ENCODE data around the gene BMPR1B. TPM values are rescaled to one million over a fixed set of nuclear protein-coding genes. Genes with fewer than 3 reads are reported as not detected.

BMPR1B gene
- total and polyA plus RNA-seq, 2 donors from 2014 or later, result 4.1 to 5.5 TPM

DNA sequence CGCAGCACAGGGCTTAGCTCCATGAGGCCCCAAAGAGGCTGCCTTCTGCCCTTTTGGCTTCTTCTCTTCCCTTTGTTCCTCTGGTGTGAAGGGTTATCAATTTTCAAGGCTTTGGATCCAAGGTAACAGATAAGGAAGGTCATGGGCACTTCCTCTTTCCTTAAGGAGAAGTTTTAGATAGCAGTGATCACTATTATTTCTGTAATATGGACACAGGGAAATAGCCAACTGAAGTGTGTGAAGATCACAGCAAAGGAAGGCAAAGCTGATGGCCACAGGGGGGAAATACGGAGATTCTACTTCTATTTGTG lies 424.2 kb downstream of the BMPR1B start:
- FAIRE-seq, result no peak
- H3K9ac ChIP-seq (ENCODE audit: low read length in 3 of 3), result no peak overlapping the region
- no peak for TF ChIP-seq CTCF (IDR thresholded peaks at IDR 0.05; ENCODE audit: borderline replicate concordance, extremely low read depth, insufficient read depth)

DNA sequence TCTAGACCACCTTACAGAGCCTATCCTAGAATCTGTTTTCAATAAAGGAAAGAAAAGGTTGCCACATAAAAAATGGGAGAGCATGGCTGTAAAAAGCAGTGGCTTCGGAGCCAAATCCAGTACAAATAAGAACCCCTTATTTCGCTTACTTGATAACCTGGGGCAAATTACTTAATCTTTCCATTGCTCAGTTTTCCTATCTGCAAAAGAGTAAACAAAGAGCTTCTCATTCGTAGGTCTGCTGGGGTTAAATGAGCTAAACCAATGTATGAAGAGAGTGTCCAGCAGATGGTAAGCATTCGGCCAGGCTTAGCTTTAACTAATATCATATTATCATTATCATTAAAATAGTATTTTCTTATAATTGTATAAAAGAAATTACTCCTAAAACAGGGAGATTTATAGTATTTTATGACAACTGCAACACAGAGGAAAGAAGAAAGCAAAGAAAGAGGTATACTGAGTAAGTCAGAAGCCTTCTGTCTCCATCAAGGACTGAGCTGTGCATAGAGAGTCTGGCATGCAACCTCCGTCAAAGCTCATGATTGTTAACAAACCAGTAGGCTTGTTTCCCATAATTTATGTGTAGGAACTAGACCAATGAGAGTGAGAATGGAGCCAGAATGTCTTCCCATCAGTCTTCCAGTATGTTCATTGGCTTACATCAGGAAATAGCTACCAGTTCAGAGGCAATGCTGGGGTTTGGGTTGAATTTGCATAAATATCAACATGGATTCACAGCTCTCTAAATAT lies 426.1 kb downstream of the BMPR1B start:
- Histone ChIP-seq H3K27ac (ENCODE audit: low read depth in 2 of 2, low read length in 2 of 2) (no peak overlapping the region), H3K4me3 (ENCODE audit: low read length in 3 of 3) (no peak overlapping the region), H3K4me1 (ENCODE audit: control insufficient read depth in 2 of 3, insufficient read depth in 2 of 3, low read depth in 1 of 3, low read length in 3 of 3) (no peaks in the 10 kb centered on the region), H3K36me3 (ENCODE audit: control insufficient read depth in 2 of 3, insufficient read depth in 3 of 3, low read length in 3 of 3) (no peaks in the 10 kb centered on the region), H3K27me3 (ENCODE audit: control insufficient read depth, insufficient read depth, low read length) (no peaks in the 10 kb centered on the region), H3K9ac (ENCODE audit: low read length in 3 of 3) (no peak overlapping the region), H3K9me3 (ENCODE audit: control insufficient read depth in 2 of 3, insufficient read depth in 1 of 3, low read length in 3 of 3) (no peaks in the 10 kb centered on the region)
- no peak for FAIRE-seq
- TF ChIP-seq CTCF (IDR thresholded peaks at IDR 0.05; ENCODE audit: borderline replicate concordance, extremely low read depth, insufficient read depth), result no peak
- intact Hi-C loops (cut with DNase I), result no loop called here
- DNase-seq, result no peak

More for the DNA sequence above, 424.2 kb downstream of the BMPR1B start:
- H3K9me3 ChIP-seq (ENCODE audit: control insufficient read depth in 2 of 3, insufficient read depth in 1 of 3, low read length in 3 of 3), result no peaks in the 10 kb centered on the region
- no peak overlapping the region for H3K4me3 ChIP-seq (ENCODE audit: low read length in 3 of 3)
- peaks cover 0 to 11% (median 0%) of the 10 kb centered on the region in 3 donors for H3K36me3 ChIP-seq (ENCODE audit: control insufficient read depth in 2 of 3, insufficient read depth in 3 of 3, low read length in 3 of 3)
- H3K27me3 ChIP-seq (ENCODE audit: control insufficient read depth, insufficient read depth, low read length), result no peaks in the 10 kb centered on the region
- no peaks in the 10 kb centered on the region for H3K4me1 ChIP-seq (ENCODE audit: control insufficient read depth in 2 of 3, insufficient read depth in 2 of 3, low read depth in 1 of 3, low read length in 3 of 3)
- no peak for DNase-seq
- no peak overlapping the region for H3K27ac ChIP-seq (ENCODE audit: low read depth in 2 of 2, low read length in 2 of 2)
- intact Hi-C loops (cut with DNase I), result no loop called here

DNA sequence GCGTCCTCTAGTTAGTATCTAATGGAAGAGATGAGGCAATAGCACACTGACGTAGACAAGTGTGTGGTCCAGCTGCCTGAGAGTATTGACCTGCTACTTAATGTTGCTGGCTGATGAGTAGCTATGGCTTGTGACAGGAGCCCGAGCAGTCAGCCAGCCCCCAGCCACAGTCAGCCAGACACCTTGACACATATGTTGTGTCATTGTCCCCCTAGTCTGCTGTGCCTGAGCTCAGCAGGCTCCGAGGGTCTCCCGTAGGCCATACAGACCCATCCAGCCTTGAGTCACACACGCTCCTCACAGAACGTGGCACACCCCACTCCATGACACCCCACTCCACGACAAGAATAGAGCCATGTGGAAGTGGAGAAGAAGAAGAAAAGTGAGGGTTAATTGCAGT lies 428.9 kb downstream of the BMPR1B start:
- no peaks in the 10 kb centered on the region for H3K4me1 ChIP-seq (ENCODE audit: control insufficient read depth in 2 of 3, insufficient read depth in 2 of 3, low read depth in 1 of 3, low read length in 3 of 3)
- H3K9me3 ChIP-seq (ENCODE audit: control insufficient read depth in 2 of 3, insufficient read depth in 1 of 3, low read length in 3 of 3), result no peaks in the 10 kb centered on the region
- no peak for DNase-seq
- H3K27ac ChIP-seq (ENCODE audit: low read depth in 2 of 2, low read length in 2 of 2), result no peak overlapping the region
- no peak overlapping the region for H3K4me3 ChIP-seq (ENCODE audit: low read length in 3 of 3)
- H3K36me3 ChIP-seq (ENCODE audit: control insufficient read depth in 2 of 3, insufficient read depth in 3 of 3, low read length in 3 of 3), result no peaks in the 10 kb centered on the region
- TF ChIP-seq CTCF (IDR thresholded peaks at IDR 0.05; ENCODE audit: borderline replicate concordance, extremely low read depth, insufficient read depth), result no peak
- no peaks in the 10 kb centered on the region for H3K27me3 ChIP-seq (ENCODE audit: control insufficient read depth, insufficient read depth, low read length)
- no peak for FAIRE-seq
- H3K9ac ChIP-seq (ENCODE audit: low read length in 3 of 3), result no peak overlapping the region
- intact Hi-C loops (cut with DNase I), result no loop called here

Measured in kidney (tissue), 14 donors.